Measurements from ENCODE around the gene URM1.
A peak's percentile ranks its signal among the peaks of the same experiment; 100 is the strongest.
"Not testable (repeated sequence)": the region's sequence is repeated elsewhere in the genome, so short reads cannot be mapped to it uniquely, and the experiment has no call there.

Gene URM1

DNA sequence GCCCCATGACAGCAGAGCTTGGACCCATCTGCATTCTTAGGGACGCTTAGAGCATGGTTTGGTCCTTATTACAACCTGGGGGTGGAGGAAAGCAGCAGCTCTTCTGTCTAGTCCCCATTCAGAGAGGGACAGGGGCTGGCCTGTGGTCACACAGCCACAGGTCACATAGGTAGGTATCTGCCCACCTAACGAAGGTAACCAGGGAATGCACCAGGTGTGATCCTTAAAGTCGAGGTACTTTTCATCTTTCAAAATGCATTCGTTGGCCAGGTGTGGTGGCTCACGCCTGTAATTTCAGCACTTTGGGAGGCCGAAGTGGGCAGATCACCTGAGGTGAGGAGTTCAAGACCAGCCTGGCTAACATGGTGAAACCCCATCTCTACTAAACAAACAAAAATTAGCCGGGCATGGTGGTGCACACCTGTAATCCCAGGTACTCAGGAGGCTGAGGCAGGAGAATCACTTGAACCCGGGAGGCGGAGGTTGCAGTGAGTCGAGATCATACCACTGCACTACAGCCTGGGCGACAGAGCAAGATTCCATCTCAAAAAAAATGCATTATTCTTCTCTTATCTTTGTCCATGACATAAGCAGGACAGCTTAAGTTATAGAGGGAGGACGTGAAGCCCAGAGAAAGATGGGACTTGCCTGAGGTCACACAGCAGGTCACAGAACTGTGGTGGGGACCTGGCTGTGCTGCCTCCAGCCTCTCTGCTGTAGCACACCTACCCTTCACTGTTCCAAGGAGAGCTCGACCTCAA lies 51.0 kb downstream of the URM1 start:
- not testable (repeated sequence) for DNase-seq (ENCODE audit: insufficient read length, low spot score); FAIRE-seq

- FAIRE-seq (no peak), DNase-seq (ENCODE audit: insufficient read length, low spot score) (no peak)
These were observed 51.6 kb downstream of the URM1 start for GRCh38 chr9:128422783-128423150.

- not testable (repeated sequence) for FAIRE-seq; DNase-seq (ENCODE audit: insufficient read length, low spot score)
These were observed 52.2 kb downstream of the URM1 start for GRCh38 chr9:128423356-128423755.

DNA sequence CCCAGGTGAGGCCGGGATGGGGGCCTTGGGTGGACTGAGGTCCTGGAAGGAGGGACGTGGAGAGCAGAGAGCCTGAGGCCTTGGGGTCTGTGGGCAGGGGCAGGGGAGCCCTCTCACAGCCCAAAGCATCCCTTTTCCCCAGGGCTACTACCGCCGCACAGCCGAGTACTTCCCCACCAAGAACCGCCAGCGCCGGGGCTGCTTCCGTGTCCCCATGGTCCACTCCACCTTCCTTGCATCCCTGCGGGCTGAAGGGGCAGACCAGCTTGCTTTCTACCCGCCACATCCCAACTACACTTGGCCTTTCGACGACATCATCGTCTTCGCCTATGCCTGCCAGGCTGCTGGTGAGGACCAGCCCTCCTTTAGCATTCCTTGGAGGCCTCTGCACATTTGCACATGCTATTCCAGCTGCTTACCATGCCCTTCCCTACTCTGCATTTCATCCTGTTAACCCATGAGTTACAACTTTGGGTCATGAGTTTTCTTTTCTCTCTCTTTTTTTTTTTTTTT lies 53.1 kb downstream of the URM1 start:
- DNase-seq (ENCODE audit: insufficient read length, low spot score) (no peak), FAIRE-seq (no peak)

DNA sequence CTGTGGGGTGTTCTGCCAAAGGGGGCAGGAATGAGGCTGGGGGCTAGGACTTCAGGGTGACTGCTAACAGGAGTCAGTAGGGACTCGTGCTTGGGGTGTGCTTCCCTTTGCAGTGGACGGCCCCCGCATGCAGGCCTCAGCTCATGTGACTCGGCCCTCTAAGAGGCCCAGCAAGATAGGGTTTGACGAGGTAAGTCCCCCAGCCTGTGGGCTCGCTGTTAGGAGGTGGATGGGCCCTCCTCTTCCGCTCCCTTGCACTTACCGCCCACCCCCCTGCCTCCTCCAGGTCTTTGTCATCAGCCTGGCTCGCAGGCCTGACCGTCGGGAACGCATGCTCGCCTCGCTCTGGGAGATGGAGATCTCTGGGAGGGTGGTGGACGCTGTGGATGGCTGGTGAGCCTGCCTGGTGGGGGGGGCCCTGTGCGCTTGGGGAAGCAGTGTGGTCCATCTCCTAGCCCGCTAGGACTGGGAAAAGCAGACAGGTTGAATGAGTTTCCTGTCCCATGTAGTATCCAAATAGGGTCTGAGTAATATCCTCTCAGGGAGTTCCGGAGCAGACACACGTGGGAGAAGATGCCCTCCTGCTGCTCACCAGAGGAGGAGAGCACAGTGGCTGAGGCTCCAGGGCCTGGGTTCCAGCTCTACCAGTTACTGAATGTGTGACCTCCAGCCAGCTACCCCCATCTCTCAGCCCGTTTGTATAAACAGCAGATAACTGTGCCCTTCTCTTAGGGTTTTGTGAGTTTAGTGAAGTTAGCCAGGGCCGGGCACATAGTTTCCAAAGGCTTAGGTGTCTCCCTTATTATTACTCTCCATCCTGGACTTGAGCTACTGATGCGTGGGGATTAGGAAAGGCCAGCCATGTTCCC lies 57.7 kb downstream of the URM1 start:
- FAIRE-seq (no peak), DNase-seq (ENCODE audit: insufficient read length, low spot score) (no peak)

DNA sequence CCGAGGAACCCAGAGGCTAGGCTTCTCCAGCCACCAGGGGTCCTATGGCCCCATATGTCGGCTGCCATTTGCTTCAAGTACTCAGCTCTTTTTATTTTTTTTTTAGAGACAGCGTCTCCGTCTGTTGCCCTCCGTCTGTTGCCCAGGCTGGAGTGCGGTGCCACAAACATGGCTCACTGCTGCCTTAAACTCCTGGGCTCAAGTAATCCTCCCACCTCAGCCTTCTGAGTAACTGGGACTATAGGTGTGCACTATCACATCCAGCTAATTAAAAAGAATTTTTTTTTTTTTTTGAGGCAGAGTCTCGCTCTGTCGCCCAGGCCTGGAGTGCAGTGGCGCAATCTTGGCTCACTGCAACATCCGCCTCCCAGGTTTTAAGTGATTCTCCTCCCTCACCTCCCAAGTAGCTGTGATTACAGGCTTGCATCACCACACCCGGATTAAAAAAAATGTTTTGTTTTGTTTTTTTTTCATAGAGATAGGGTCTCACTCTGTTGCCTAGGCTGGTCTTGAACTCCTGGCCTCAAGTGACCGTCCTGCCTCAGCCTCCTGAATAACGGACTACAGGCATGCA lies 58.4 kb downstream of the URM1 start:
- no peak for FAIRE-seq
- DNase-seq (ENCODE audit: insufficient read length, low spot score), result no peak

DNA sequence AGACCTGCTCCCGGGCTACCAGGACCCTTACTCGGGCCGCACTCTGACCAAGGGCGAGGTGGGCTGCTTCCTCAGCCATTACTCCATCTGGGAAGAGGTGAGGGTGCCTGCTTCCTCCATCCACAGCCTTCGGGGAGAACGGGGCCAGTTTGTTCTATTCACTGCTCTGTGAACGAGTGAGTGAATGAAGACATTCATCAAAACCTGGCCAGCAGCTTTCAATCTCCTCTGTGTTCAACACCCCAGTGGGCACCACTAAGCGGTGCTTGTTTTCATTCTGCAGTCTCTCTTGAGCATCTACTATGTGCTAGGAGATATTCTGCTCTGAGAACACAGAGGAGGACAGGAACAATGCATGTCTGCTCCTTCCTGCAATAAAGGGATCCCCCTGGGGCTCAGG lies 60.0 kb downstream of the URM1 start:
- FAIRE-seq, result no peak

DNA sequence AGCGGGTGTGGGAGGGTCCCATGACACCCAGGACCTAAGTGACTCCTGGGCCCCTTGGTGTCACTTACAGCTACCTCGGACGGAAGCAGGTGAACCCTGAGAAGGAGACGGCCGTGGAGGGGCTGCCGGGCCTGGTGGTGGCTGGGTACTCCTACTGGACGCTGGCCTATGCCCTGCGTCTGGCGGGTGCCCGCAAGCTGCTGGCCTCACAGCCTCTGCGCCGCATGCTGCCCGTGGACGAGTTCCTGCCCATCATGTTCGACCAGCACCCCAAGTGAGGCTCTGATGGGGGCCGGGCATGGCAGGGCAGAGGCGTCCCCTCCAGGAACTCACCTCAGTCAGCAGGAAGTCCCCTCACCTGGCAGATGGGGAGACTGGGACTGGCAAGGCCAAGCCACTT lies 63.2 kb downstream of the URM1 start:
- FAIRE-seq, result no peak

More for the DNA sequence above, 60.0 kb downstream of the URM1 start:
- no peak for DNase-seq (ENCODE audit: insufficient read length, low spot score)

GRCh38 chr9:128435611-128436010 lies 64.4 kb downstream of the URM1 start:
- DNase-seq (ENCODE audit: insufficient read length, low spot score) (no peak), FAIRE-seq (no peak)

More for the DNA sequence above, 63.2 kb downstream of the URM1 start:
- DNase-seq (ENCODE audit: insufficient read length, low spot score), result no peak

- FAIRE-seq (peak; percentile 82), DNase-seq (ENCODE audit: insufficient read length, low spot score) (peak; percentile 89)
These were observed 67.4 kb downstream of the URM1 start for GRCh38 chr9:128438343-128439109.

DNA sequence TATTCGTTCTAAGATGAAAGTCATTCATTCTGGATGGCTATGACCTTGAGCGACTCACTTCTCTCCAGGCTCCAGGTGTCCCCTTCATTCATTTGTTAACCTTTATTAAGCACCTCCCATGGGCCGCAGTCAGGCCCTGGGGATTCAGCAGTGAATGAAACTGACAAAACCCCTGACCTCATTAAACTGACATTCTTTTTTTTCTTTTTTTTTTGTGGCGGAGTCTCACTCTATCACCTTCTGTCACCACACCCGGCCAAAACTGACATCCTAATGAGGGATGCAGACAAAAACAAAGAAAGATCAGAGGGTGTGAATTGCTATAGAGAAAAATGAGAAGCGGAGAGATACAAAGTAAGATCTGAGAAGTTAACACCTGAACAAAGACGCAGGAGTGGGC lies 68.1 kb downstream of the URM1 start:
- no peak for FAIRE-seq
- DNase-seq (ENCODE audit: insufficient read length, low spot score), result no peak

Data from GM19239 (cell line).